Adipose tissue (tissue), 3 donors: Measurements from ENCODE around the gene EHD4. TPM values are rescaled to one million over a fixed set of nuclear protein-coding genes. Genes with fewer than 3 reads are reported as not detected.

ENCODE experiments used
- H3K27ac ChIP-seq: one replicate; pipeline ENCODE4 v1.5.1; 2013; ENCODE audit warnings: low read depth, low read length
- WGBS, 3 donors: extraction: QIAGEN DNeasy Blood & Tissue Kit; methylation state at CpG; one replicate each; pipeline ENCODE4 v1.1.7; 2013; 5-methylcytosine and 5-hydroxymethylcytosine counted together
- polyA plus RNA-seq, 3 donors: library from polyadenylated mRNA; stranded (reverse); fragments of 200-250 nt; gene quantifications; one replicate each; pipeline ENCODE4 v1.2.3, GENCODE V29; 2013
- donor health status: healthy with polysubstance abuse.
- donor health status: Bipolar disorder and iron deficiency.
- donor health status: healthy.

EHD4 gene
- polyA plus RNA-seq, 3 donors = 5.5 to 23.6 (median 12.5) TPM

- no peak within 1 kb of the TSS for H3K27ac ChIP-seq
- 84 to 88% (median 86%) methylated on average over 14 to 15 of the region's 15 CpGs for WGBS, 3 donors
Observed at GRCh38 chr15:41893422-41894250, 78.7 kb downstream of the EHD4 start, which contains the start of gene SPTBN5. Gene SPTBN5, minus strand, starts transcription at chr15:41894053. Its CDS starts 556 bp downstream, at chr15:41893497.

- H3K27ac ChIP-seq = no peak overlapping the region
- 51 to 78% (median 77%) methylated on average over 20 to 22 of the region's 22 CpGs for WGBS, 3 donors
Observed at GRCh38 chr15:41892621-41893421, 79.5 kb downstream of the EHD4 start.

- WGBS, 3 donors = 36 to 93% (median 92%) methylated on average over 3 of the region's 3 CpGs
- H3K27ac ChIP-seq = no peak overlapping the region
Observed at GRCh38 chr15:41891946-41892345, 80.4 kb downstream of the EHD4 start.

- 88 to 92% (median 90%) methylated on average over 6 of the region's 6 CpGs for WGBS, 3 donors
Observed at GRCh38 chr15:41891226-41891625, 81.1 kb downstream of the EHD4 start.

GRCh38 chr15:41890050-41890690, 82.2 kb downstream of the EHD4 start:
- H3K27ac ChIP-seq = no peak overlapping the region
- WGBS, 3 donors = 92 to 96% (median 95%) methylated on average over 6 of the region's 6 CpGs

More at GRCh38 chr15:41891226-41891625, 81.1 kb downstream of the EHD4 start:
- H3K27ac ChIP-seq = no peak overlapping the region

- H3K27ac ChIP-seq = no peak overlapping the region
- 72 to 91% (median 78%) methylated on average over 7 of the region's 7 CpGs for WGBS, 3 donors
Observed at GRCh38 chr15:41888662-41889253, 83.6 kb downstream of the EHD4 start.

GRCh38 chr15:41887893-41888292, 84.5 kb downstream of the EHD4 start:
- WGBS, 3 donors = 82 to 92% (median 87%) methylated on average over 9 of the region's 9 CpGs
- H3K27ac ChIP-seq = no peak overlapping the region

GRCh38 chr15:41887161-41887560, 85.2 kb downstream of the EHD4 start:
- 93 to 97% (median 95%) methylated on average over 10 of the region's 10 CpGs for WGBS, 3 donors
- H3K27ac ChIP-seq = no peak overlapping the region

GRCh38 chr15:41886741-41887140, 85.6 kb downstream of the EHD4 start:
- 92 to 98% (median 93%) methylated on average over 7 of the region's 7 CpGs for WGBS, 3 donors
- H3K27ac ChIP-seq = no peak overlapping the region

- H3K27ac ChIP-seq = no peak overlapping the region
- WGBS, 3 donors = 97 to 98% (median 97%) methylated on average over 13 to 14 of the region's 14 CpGs
Observed at GRCh38 chr15:41885841-41886240, 86.5 kb downstream of the EHD4 start.

GRCh38 chr15:41885321-41885720, 87.0 kb downstream of the EHD4 start:
- H3K27ac ChIP-seq = no peak overlapping the region

- 86 to 94% (median 88%) methylated on average over 7 of the region's 7 CpGs for WGBS, 3 donors
Observed at GRCh38 chr15:41884458-41884857, 87.9 kb downstream of the EHD4 start.

GRCh38 chr15:41883484-41883825, 88.9 kb downstream of the EHD4 start:
- 80 to 97% (median 83%) methylated on average over 2 of the region's 2 CpGs for WGBS, 3 donors
- no peak overlapping the region for H3K27ac ChIP-seq

More at GRCh38 chr15:41884458-41884857, 87.9 kb downstream of the EHD4 start:
- H3K27ac ChIP-seq = no peak overlapping the region

- no peak overlapping the region for H3K27ac ChIP-seq
Observed at GRCh38 chr15:41882689-41883483, 89.5 kb downstream of the EHD4 start.

GRCh38 chr15:41881920-41882688, 90.3 kb downstream of the EHD4 start:
- H3K27ac ChIP-seq = no peak overlapping the region
- WGBS, 3 donors = 27 to 34% (median 32%) methylated on average over 48 to 81 of the region's 81 CpGs

More at GRCh38 chr15:41882689-41883483, 89.5 kb downstream of the EHD4 start:
- WGBS, 3 donors = 55 to 72% (median 69%) methylated on average over 14 of the region's 14 CpGs

GRCh38 chr15:41881550-41881919, 90.8 kb downstream of the EHD4 start:
- WGBS, 3 donors = 47 to 63% (median 59%) methylated on average over 10 of the region's 10 CpGs
- no peak overlapping the region for H3K27ac ChIP-seq

GRCh38 chr15:41881086-41881485, 91.3 kb downstream of the EHD4 start:
- 87 to 93% (median 90%) methylated on average over 8 of the region's 8 CpGs for WGBS, 3 donors
- no peak overlapping the region for H3K27ac ChIP-seq
